SK-MEL-5 (cell line): ENCODE data around the gene GRB10. TPM values are rescaled to one million over a fixed set of nuclear protein-coding genes. Genes with fewer than 3 reads are reported as not detected.
A peak's percentile ranks its signal among the peaks of the same experiment; 100 is the strongest.
"Not testable (repeated sequence)": the region's sequence is repeated elsewhere in the genome, so short reads cannot be mapped to it uniquely, and the experiment has no call there.

Source experiments
- DNase-seq: peaks from one replicate; pipeline ENCODE4 v3.0.0-alpha.2; 2016; ENCODE audit warnings: low read depth, low spot score
- in situ Hi-C: cut with HindIII; loops from 2 replicates; pipeline ENCODE4 v1.10.0; 2016; ENCODE audit warnings: low sequenced_read_pairs, high pct_unique_total_duplicates, low pct_unique_long_range_greater_than_20kb
- total RNA-seq: library from RNA; depleted of rRNA; stranded (reverse); fragments of >200 nt; shearing (Covaris generic); gene quantifications from 2 replicates; pipeline ENCODE4 v1.2.3, GENCODE V29; 2014

GRB10 gene
- total RNA-seq, 1 experiment from 2014 or later: 94.3 TPM

DNA sequence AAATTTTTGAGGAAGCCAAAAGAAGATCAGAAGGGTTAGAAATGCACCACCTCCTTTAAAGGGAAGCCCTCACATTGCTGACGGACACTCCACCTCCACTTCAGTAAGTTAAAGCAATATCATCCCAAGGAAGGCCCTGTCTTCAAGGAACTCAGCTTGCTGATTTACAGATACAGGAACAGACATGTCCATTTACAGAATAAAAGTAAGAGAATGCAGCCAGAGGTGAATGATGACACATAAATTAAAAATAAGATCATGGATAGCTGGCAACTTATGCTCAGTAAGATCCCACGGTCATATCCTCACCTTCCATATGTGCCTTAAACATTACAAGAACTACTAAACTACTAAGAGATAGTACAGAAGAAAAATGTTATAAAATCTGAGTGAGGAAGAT lies 20.4 kb downstream of the GRB10 start:
- no peak for DNase-seq
- in situ Hi-C loops: no loop called here

- in situ Hi-C loops: no loop called here
- DNase-seq: no peak
Measured at GRCh38 chr7:50761713-50762112, 21.0 kb downstream of the GRB10 start.

DNA sequence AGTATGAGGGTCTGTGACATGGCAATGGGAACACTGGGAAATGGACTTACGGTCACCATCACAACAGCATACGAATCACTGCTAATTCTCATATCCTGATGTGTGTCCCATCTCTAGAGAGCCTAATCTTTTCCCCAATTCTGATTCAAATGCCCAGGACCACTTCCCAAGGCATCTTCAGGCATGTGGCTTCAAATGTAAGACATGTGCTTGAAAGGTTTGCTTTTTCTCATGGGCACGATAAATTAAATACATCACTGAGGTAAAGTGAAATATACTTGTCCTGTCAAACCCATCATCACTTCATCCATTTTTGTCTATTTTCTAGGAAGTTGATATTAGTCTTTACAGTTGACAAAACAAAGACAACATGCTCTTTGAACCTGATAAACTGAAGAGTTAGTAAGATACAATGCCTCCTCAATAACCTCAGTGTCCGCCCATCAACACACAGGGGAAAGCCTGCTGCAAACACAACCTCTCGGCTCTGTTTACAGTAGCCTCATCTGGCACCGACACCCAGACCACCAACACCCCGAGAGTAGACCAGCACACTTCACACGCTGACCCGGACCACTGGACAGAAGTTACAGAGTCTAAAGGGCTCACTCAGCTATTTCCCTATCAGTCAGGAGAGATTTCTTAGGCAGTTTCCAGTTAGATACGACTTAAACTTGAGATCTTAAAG lies 24.8 kb downstream of the GRB10 start:
- DNase-seq: no peak
- in situ Hi-C loops: no loop called here

DNA sequence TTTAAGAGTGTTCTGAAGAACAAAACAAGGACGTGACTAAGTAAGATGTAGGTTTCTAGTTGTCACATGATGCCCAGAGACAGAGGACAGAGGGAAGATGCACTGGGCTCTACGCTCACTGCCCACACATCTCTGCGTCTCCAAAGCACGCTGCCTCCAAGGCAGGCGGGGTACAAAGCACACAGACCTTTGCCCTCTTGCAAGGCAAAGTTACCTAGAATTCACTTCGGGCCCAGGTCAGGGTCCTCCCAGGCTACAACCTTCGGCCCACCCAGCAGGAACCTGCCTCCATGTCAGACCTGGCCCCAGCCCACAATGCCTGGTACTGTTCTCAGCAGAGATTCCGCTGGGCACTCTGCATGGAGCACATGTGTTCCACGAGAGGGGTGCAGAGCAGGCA lies 26.5 kb downstream of the GRB10 start:
- in situ Hi-C loops: no loop called here
- no peak for DNase-seq

DNA sequence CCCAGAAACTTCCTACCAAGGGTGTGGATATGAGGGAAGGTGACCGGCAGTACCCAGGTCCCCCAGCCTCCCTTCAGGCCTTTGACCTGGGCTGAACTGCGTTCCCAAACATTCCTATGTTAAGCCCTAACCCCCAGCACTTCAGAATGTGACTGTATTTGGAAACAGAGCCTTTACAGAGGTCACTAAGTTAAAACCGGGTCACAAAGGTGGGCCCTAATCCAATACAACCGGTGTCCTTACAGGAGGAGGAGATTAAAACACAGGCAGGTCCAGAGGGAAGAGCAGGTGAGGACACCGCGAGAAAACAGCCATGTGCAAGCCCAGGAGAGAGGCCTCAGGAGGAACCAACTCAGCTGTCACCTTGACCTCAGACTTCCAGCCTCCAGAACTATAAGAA lies 28.0 kb downstream of the GRB10 start:
- in situ Hi-C loops: no loop called here
- DNase-seq: no peak

GRCh38 chr7:50754241-50754640 lies 28.5 kb downstream of the GRB10 start:
- no peak for DNase-seq
- in situ Hi-C loops: no loop called here

- in situ Hi-C loops: no loop called here
- no peak for DNase-seq
Measured at GRCh38 chr7:50752422-50752821, 30.3 kb downstream of the GRB10 start.

GRCh38 chr7:50751146-50751545 lies 31.6 kb downstream of the GRB10 start:
- DNase-seq: peak; percentile 86
- in situ Hi-C loops: no loop called here

GRCh38 chr7:50749896-50750295 lies 32.8 kb downstream of the GRB10 start:
- DNase-seq: no peak
- in situ Hi-C loops: no loop called here

- DNase-seq: no peak
- in situ Hi-C loops: no loop called here
Measured at GRCh38 chr7:50748472-50748871, 34.2 kb downstream of the GRB10 start.

DNA sequence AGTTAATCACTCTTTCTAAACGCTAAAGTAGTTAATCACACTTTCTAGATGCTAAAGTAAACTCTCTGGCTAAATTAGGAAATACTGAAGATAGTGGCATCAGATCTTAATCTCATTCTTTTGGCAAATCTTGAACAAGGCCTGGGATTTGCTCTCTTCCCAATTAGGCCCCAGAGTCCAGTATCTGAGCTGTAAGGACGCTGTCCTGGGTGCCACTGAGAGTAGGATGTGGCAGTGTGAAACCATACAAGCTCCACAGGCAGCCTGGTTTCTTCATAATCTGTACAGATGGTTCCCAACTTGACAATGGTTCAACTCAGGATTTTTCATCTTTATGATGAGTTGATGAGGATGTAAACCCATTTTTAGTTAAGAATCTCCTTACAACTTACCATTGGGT lies 36.9 kb downstream of the GRB10 start:
- in situ Hi-C loops: no loop called here

GRCh38 chr7:50745336-50745735 lies 37.4 kb downstream of the GRB10 start:
- DNase-seq: no peak
- in situ Hi-C loops: no loop called here

More for the DNA sequence above, 36.9 kb downstream of the GRB10 start:
- no peak for DNase-seq

DNA sequence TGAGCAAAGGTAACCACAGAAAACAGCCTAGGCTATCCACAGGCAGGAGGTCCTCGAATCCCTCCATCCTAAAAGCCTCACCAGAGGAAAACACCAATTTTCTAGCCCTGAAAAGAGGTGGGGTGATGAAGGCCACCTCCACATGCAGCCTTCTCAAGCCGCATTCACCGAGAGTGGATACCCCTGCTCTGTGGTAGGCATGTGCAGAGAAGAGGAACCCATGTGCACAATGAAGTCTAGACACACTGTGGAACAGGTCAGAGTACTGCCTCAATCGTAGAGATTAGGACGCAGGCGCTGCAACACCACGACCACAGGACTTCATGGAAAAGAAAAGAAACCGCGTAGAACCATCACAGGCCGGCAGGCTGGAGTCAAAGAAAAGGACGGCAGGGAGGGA lies 38.8 kb downstream of the GRB10 start:
- in situ Hi-C loops: no loop called here
- DNase-seq: no peak

DNA sequence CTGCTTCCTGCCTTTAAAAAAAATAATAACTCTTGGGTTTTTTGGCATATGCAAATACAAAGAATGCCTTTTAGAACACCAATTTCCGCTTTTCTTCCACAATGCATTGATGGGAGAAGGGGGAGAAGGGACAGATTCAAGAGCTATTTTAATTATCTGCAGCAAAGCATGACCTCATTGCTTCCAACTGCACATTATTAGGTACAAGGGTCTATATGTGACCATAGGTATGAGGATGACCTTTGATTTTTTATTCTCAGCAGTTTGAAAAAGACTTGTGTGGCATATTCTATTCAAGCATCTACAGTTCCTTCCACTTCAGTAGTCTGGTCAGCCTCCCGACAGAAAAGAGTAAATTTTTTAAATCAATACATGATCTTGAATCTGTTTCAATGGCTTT lies 39.7 kb downstream of the GRB10 start:
- no peak for DNase-seq
- in situ Hi-C loops: no loop called here

GRCh38 chr7:50742401-50742800 lies 40.3 kb downstream of the GRB10 start:
- no peak for DNase-seq
- in situ Hi-C loops: no loop called here

DNA sequence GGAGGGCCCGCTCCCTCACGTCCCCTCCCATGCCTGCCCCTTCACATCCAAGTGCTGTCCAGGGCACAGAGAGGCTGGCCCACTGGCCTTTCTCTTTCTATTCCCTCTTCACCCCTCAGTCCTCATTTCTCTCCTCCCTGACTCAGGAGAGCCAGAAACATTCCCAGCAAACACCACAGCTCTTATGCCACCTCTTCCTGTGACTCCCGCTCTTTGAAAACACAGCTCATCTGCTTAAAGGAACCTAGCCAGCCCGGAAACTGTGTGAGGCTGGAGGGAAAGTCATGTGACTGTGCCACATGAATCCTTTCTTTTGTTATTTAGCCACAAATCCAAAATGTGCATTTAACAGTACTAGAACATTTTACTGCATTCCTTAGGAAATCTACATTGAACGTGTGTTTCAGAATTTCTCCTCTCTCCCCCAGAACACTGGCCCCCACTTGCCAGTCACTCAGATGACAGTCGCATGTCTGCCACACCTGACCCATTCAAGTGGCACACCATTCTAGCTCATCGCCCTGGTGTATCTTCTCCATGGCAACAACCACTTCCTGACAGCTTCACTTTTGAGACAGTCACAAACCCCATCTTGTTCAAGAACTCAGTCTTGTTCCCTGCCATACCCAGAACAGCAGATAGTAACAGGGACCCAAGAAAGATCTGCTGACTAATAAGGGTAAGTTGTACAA lies 42.8 kb downstream of the GRB10 start:
- DNase-seq: peak; percentile 82
- in situ Hi-C loops: no loop called here

DNA sequence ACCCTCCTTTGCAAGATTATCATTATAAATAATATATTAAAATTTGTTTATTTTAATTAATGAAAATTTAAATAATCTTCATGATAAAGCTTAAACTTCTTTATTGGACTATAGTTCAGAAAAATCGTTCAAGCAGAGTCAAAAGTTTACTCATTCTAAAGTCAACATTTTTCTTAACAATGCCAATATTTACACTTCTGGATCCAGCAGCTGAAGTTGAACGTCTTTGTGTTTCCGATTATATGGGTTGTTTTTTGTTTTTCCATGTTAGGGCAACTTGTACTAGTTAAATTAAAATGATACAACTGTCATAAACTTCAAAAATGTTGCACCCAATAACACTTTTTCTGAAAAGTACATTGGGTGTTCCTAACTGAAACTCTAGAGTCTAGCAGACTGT lies 43.8 kb downstream of the GRB10 start:
- in situ Hi-C loops: no loop called here
- DNase-seq: no peak

DNA sequence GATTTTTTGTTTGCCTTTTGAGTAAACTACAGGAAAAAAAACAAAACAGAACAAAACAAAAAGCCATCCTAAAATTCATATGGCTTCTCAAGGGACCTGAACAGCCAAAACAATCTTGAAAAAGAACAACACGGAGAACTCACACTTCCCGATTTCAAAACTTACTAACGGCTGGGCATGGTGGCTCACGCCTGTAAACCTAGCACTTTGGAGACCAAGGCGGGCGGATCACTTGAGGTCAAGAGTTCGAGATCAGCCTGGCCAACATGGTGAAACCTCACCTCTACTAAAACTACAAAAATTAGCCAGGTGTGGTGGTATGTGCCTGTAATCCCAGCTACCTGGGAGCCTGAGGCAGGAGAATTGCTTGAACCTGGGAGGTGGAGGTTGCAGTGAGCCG lies 46.9 kb downstream of the GRB10 start:
- DNase-seq, in situ Hi-C loops: not testable (repeated sequence)

- in situ Hi-C loops: no loop called here
- no peak for DNase-seq
Measured at GRCh38 chr7:50735333-50735732, 47.4 kb downstream of the GRB10 start.
